ENCODE measurements around the gene ADORA2A. TPM values are rescaled to one million over a fixed set of nuclear protein-coding genes. Genes with fewer than 3 reads are reported as not detected.

The ADORA2A gene
- total RNA-seq, 1 donor = 0.45 TPM

DNA sequence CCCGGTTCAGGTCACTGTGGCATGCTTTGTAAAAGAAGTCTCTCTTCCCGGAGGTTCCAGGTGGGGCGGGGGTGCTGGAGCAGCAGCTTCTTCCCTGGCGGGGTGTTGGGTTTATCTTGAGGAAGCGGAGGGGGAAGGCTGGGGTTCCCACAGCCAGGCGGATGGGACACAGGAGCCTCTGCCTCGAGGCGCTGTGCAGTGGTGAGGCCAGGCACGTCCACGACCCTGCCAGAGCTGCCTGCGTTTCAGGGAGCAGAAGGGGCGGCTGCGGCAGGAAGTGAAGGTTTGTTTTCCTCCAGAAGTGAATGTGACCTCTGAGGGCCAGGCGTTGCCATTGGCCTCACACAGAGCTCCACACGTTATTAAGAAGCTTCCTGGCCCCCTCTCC, 20.1 kb upstream of the ADORA2A start:
- DNase-seq (ENCODE audit: low read depth) = no peak
- TF ChIP-seq, protein P1, sequence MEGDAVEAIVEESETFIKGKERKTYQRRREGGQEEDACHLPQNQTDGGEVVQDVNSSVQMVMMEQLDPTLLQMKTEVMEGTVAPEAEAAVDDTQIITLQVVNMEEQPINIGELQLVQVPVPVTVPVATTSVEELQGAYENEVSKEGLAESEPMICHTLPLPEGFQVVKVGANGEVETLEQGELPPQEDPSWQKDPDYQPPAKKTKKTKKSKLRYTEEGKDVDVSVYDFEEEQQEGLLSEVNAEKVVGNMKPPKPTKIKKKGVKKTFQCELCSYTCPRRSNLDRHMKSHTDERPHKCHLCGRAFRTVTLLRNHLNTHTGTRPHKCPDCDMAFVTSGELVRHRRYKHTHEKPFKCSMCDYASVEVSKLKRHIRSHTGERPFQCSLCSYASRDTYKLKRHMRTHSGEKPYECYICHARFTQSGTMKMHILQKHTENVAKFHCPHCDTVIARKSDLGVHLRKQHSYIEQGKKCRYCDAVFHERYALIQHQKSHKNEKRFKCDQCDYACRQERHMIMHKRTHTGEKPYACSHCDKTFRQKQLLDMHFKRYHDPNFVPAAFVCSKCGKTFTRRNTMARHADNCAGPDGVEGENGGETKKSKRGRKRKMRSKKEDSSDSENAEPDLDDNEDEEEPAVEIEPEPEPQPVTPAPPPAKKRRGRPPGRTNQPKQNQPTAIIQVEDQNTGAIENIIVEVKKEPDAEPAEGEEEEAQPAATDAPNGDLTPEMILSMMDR (IDR thresholded peaks at IDR 0.05; ENCODE audit: insufficient read depth, low read length) = no peak
- no peak overlapping the region for H3K4me3 ChIP-seq (ENCODE audit: low read depth, low read length)

DNA sequence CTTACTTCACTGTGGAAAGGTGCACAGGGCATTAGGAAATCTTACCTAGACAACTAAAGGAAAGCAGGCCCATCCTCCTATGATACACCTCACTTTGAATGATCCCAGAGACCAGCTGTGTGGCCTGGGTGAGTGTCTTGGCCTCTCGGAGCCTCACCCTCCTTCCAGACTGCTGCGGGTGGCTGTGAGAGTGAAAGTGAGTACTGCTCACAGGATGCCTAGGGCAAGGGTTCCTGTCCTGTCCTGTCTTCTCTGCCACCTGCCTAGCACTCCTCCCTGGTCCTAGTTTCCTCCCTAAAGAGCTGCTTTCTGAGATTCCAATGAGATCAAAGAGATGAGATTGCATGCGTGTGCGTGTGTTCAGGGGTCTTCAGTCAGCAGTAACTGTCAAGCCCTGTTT, 19.5 kb upstream of the ADORA2A start:
- H3K4me3 ChIP-seq (ENCODE audit: low read depth, low read length) = no peak overlapping the region
- TF ChIP-seq, protein P1 (IDR thresholded peaks at IDR 0.05; ENCODE audit: insufficient read depth, low read length) = no peak
- DNase-seq (ENCODE audit: low read depth) = no peak

DNA sequence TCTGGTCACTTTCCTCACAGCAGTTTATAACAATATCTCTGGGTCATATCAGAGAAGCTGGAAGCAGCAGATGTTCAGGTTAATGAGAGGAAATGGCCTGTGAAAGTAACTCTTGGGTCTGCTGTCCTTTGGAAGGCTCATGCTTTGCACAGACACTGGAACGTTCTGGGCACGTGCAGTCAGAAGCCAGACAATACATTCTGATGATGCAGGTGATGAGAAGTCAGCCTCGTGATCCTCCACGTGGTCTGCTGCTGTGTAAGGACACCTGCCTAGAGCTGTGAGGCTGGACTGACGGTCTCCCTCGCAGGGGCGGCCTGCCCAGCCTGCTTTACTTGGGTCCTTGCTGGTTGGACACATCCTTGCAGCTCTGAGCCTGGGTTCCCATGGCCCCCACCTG, 18.8 kb upstream of the ADORA2A start:
- H3K4me3 ChIP-seq (ENCODE audit: low read depth, low read length) = no peak overlapping the region
- TF ChIP-seq, protein P1 (IDR thresholded peaks at IDR 0.05; ENCODE audit: insufficient read depth, low read length) = no peak
- no peak for DNase-seq (ENCODE audit: low read depth)

DNA sequence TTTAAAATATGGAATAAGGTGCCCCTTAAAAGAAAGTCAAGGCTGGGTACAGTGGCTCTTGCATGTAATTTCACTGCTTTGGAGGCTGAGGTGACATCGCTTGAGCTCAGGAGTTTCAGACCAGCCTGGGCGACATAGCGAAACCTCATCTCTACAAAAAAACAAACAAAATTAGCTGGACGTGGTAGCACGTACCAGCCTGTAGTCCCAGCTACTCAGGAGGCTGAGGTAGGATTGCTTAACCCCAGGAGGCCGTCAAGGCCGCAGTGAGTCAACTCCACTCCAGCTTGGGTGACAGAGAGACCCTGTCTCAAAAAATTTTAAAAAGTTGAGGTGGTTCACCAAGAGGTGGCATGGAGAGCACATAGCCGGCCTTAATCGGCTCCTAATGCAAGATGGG, 17.7 kb upstream of the ADORA2A start:
- H3K4me3 ChIP-seq (ENCODE audit: low read depth, low read length) = no peak overlapping the region
- DNase-seq (ENCODE audit: low read depth) = no peak
- TF ChIP-seq, protein P1 (IDR thresholded peaks at IDR 0.05; ENCODE audit: insufficient read depth, low read length) = no peak

DNA sequence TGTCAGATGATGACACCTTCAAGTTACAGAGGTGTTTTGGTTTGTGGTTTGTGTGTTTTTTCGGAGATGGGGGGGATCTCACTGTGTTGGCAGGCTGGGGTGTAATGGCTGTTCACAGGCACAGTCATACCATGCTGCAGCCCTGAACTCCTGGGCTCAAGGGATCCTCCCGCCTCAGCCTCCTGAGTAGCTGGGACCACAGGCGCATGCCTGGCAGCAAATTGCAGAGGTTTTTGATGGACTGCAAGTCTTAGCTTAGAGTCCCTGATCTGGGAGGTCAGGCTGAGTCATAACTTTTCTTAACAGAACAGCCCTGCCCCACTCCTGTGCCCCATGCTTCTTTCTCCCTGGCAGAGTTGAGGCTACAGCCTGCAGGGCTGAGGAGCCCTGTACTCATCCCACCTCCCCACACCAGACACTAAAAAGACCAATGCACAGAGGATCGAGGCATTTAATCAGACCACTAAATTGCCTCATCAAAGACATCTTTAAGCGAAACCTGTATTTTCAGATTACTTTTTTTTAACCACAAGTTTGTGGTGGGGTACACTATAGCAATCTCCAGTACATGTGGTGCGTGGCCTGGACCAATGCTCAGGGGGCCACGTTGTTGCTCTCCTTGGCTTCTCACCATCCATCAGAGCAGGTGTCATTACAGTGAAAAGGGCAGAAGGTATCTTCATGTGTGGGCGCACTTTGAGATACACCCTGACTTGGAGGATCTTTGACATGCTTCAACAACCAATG, 17.1 kb upstream of the ADORA2A start:
- DNase-seq (ENCODE audit: low read depth) = peak; percentile 23
- no peak overlapping the region for H3K4me3 ChIP-seq (ENCODE audit: low read depth, low read length)
- TF ChIP-seq, protein P1 (IDR thresholded peaks at IDR 0.05; ENCODE audit: insufficient read depth, low read length) = no peak

DNA sequence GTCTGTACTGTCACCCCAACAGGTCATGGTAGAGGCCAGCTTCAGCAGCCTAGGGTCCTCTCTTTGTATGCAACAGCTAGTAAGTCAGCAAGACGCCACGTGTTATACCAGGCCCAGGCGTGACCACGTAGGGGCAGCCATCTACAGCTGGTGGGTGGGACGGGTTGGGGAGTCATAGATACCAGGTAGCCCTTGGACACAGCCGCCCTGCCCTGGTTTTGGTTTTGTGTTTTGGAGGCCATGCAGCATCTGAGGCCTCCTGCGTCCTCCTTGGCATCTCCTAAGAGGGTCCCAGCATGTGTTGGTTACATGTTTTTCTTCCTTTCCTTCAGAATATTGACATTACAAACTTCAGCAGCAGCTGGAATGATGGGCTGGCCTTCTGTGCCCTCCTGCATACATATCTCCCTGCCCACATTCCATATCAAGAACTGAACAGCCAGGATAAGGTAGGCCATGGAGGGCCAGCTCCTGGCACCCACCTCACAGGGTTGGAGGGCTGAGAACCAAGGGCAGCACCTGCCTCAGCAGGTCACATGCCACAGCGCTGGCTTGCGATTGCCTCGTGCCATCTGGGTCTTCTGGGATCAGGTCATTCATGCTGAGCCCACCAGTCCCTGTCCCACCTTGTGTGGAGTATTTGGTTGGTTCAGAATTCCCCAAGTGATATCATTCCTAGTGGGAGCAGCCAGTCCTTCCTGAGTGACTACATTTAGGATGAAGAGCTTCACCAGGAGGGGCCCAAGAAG, 16.0 kb upstream of the ADORA2A start:
- H3K4me3 ChIP-seq (ENCODE audit: low read depth, low read length) = no peak overlapping the region
- DNase-seq (ENCODE audit: low read depth) = no peak
- TF ChIP-seq, protein P1 (IDR thresholded peaks at IDR 0.05; ENCODE audit: insufficient read depth, low read length) = no peak

Measured in fibroblast of the aortic adventitia (primary cell).